ENCODE results near the gene MYO1D.
"Not testable (repeated sequence)": the region's sequence is repeated elsewhere in the genome, so short reads cannot be mapped to it uniquely, and the experiment has no call there.

The MYO1D gene

DNA sequence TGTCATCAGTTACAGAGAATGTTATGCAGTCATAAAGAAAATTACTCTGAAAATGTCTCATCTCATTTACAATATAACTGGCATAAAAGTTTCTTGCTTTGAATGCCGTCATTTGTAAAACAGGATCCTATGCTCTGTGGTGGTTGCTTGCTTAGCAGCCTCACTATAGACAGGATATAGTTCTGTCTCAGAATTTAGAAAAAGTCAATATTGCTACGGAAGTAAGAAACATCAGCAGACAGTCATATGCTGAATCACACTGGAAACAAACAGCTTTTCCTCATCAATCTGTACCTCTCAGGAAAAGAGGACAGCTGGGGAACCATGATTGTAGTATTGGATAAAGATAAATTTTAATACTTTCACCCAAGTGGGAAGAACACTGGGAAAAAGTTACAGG, 105.5 kb downstream of the MYO1D start:
- no peak for DNase-seq

DNA sequence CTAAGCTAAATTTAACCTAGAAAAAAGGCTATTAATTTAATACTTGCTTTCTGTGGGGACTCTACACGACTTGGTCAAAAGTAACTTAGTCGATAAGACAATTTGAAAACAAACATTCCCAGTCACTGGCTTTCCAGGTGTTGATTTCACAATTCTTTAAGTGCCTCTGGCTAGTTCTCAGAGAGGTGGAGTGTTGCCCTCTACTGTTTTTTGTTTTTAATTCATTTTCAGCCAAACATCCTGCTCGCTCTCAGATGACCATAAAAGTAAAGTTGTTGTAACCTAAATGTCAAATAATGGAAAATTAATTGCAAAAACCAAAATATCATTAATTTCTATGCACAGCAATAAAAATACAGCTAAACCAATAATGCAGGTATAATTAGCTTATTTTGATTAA, 107.1 kb downstream of the MYO1D start:
- DNase-seq, result no peak

DNA sequence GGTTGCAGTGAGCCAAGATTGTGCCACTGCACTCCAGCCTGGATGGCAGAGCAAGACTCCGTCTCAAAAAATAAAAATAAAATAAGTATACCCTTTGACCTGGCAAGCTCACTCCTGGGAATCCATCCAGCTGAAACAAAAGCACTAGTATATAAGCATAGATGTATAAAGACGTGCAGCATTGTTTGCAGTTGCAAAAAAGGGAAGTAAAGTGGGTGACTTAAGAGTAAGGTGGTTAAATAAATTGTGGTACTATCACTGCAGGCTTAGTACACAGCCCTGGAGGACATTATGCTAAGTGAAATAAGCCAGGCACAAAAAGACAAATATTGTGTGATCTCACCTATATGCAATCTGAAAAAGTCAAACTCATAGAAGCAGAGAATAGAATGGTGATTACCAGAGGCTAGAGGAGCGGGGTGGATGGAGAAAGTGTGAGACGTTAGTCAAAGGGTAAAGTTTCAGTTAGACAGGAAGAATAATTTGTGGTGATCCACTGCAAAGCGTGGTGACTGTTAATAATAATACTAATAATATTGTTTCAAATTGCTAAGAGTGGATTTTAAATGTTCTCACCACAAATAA, 113.0 kb downstream of the MYO1D start:
- no peak for DNase-seq

DNA sequence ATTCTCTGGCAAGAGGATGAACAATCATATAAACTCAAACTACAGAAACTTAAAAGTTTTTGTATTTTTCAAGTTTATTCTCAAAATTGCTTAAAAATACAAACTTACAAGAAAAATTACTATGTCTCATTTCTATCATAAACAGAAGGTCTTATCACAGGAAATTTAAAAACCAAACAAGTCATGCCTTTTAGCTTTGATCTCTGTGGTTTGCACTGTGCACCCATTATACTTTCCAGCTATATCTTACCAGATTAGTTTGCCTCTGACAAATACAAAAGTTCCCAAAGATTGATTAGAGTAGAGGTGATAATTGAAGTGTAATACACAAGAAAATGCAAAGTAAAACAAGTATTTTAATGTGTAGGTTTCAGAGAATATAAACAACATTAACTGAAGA, 117.4 kb downstream of the MYO1D start:
- no peak for DNase-seq

DNA sequence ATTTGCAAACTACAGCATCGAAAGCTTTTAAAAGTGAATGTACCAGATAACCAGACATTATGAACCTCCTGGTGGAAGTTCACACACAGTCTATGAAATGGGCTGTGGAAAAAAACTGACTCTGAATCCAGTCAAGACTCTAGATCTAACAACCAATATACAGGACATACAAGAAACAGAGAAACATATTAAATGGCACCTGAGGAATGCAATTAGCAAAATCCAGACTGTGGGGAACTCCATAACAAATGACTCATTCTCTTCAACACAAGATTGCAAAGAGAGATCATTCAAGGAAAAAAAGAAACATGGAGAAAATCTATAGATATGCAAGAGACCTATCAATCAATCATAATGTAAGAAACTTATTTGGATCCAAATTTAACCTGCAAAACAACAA, 119.0 kb downstream of the MYO1D start:
- DNase-seq, result no peak

DNA sequence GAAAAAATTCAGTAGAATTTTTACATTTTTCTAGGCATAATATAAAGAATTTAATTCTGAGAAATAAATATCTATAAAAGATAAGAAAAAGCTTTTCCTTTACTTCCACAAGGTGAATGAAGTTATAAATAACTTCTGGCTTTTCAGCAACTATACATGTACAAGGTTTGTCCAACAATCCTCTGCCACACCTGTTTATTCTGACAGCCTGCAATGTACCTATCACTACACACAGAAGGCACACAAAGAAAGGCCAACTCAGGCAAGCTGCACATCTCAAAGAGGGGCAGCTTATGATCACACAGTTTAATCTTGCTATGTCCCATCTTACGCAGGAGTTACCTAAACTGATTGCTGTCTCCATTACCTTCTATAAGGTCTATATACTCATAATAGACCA, 120.2 kb downstream of the MYO1D start:
- DNase-seq, result no peak

DNA sequence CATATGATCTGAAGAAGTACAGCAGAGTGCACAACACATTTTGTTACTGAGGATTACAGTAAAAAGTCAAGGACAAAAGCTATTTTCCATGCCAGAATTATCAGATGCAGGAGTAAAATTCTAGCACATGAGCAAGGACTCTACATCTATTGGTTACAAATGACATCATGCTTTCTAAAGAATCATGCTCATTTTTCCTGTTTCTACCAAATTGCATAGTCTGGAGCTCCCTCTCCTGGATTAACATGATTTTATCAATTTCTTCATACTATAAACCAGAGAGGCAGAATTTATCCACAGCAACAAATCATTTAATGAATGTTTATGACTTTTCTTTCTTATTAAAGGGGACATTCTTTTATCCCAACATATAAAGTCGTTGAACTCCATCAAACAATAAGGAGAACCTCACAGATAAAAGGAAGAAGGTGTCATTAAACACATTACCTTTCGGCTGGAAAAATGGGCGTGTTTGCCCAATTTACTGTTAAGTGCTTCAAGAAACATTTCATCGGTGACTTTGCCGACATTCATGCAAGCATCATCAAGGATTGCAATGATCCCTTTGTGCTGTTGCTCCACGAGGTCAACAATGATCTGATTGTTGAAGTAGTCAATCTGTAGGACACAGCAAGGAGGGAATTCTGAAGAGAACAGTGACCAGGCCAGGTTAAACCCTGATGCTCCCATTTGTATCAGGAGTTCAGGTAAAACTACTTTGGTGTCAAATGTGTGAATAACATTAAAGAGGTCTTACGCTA, 121.7 kb downstream of the MYO1D start:
- no peak for DNase-seq

DNA sequence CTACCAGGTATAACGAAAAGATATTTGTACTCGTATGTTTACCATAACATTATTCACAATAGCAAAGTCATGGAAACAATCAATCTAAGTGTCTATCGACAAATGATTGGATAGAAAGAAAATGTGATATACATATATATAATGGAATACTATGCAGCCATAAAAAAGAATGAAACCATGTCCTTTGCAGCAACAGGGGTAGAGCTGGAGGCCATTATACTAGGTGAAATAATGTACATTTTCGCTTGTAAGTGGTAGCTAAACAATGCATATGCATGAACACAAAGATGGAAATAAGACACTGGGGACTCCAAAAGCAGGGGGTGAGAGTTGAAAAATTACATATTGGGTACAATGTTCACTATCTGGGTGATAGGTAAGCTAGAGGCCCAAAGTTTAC, 124.0 kb downstream of the MYO1D start:
- DNase-seq, result no peak

DNA sequence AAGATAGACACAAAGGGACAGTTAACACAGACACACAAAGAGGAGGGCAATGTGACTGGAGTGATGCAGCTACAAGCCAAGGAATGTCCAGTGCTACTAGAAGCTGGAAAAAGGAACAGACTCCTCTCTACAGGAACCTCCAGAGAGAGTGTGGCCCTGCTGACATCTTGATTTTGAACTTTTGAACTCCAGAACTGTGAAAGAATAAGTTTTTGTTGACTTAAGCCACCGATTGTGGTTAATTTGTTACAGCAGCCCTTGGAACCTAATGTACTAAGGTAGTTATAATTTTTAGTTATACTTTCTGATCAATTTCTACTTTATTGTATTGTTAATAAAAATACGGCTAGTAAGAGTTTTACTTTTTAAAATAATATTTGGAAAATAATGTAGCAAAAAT, 129.1 kb downstream of the MYO1D start:
- no peak for DNase-seq

DNA sequence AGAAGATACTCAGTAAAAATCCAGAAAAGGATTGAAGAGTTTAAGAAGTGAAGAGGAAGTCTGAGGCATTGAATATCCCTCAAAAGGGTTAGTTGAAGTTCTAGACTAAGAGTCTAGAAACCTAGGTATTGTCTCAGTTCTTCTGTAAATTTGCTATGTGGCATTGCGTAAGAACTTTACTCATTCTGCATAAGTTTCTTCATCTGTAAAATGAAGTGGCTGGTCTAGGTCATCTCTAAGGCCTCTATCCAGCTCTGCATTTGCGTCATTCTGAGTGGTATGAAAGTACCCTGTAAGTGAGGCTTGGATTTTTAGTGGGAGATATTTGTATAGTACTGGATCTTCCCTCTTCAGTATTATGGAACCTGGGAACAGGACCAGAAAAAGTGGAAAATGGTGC, 130.2 kb downstream of the MYO1D start:
- DNase-seq, result no peak

DNA sequence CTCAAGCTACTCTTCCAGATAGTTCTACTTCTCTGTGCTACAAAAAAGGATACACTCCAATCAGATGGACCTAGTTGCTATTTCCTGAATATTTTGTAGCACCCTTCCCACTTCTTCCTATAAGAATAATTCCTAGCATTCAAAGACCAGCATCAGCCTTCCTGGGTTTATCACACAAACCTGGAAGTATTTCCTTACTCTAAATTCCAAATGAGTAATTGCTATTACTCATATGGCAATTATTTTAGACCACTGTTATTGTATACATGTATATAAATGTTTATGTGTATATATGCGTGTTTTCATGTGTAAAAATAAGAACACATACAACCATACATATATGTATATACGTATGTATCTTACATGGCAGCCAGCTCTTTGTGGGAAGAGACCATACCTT, 130.6 kb downstream of the MYO1D start:
- no peak for DNase-seq

DNA sequence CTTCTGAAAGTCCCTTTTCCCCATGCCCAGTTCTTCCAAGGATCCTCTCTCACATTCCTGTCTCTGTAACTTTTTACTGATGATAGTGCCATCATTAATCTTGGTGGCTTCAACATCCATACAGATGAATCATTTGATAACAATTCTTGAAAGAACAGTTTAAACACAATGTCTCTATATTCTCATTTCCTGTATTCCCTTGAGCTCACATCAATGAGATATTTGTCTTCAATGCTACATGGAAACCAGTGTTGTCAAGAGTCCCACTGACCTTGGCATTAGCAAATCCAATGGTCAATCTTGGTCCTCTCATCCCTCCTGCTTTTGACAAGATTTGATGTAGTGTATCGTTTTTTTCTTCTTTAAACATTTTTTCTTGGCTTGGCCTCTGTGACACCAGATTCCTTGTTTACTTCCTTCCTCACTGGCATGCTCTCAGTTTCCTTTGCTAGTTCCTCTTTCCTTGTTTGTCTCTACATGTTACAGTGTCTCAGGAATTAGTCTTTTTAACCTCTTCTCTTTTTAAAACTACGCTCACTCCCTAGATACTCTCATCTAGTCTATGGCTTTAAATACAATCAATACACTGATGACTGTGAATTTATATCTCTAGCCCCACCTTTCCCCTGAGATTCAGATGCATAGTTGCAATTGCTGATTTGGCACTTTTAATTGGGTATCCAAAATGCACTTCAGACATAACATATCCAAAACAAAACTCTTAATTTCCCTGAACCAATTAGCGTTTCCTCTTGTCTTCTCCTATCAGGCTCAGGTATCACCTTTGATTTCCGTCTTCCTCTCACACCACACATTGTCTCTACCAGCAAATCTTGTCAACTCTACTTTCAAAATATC, 134.0 kb downstream of the MYO1D start:
- DNase-seq, result no peak

DNA sequence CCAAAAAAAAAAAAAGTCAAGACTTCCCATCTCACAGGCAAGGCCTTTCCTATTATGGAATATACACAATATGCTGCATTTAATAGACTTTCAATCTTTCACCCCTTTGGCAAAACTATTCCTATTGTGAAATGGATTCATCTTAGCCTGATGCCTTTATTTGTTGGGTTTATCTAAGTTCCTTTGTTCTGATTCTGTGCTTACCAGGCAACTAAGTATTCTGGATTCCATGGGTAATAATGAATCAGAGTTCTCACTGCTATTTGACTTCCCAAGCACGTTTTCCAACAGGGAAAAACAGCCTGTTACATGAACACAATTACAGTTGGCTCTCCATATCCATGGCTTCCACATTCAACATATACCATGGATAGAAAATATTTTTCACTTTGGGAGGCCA, 135.5 kb downstream of the MYO1D start:
- no peak for DNase-seq

DNA sequence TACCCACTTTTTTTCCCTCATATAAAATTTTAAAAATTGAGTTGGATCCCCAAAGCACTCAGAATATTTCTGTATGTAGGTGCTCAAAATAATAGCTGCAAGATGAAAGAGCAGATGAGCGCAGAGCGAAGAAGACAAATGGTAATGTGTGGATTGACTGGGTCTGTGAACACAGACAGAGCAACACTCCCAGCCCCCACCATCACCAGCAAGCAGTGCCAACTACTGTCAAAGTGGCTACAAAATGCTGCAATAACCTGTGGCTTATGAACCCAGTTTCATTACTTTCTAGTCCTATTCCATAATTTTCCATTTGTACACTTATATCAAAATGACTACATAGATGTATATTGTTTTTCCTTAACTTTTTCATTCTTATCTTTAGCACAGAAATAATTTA, 137.2 kb downstream of the MYO1D start:
- no peak for DNase-seq

DNA sequence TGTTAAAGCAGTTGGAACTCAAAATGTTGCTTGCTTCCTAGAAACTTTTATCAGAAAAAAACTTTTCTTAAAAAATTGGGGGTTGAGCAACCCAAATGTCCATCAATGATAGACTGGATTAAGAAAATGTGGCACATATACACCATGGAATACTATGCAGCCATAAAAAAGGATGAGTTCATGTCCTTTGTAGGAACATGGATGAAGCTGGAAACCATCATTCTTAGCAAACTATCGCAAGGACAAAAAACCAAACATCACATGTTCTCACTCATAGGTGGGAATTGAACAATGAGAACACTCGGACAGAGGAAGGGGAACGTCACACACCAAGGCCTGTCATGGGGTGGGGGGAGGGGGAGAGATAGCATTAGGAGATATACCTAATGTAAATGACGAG, 137.8 kb downstream of the MYO1D start:
- DNase-seq, result not testable (repeated sequence)

DNA sequence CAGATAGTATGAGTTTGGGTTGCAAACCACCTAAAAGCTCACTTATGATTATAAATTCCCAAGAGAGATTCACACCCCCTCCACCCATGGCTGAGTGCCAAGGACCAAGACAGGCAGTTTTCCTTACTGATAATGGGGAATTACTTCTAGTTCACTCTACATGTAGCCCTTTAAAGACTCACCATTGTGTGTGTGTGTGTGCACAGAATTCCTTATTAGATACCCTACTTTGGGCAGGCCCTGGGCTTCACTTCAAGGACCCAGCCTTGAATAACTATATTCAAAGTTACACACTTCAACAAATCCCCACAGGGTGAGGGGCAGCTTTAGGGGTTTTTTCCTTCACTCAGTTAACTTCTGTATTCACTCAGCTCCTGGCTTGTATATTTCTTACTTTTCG, 143.5 kb downstream of the MYO1D start:
- DNase-seq, result no peak

DNA sequence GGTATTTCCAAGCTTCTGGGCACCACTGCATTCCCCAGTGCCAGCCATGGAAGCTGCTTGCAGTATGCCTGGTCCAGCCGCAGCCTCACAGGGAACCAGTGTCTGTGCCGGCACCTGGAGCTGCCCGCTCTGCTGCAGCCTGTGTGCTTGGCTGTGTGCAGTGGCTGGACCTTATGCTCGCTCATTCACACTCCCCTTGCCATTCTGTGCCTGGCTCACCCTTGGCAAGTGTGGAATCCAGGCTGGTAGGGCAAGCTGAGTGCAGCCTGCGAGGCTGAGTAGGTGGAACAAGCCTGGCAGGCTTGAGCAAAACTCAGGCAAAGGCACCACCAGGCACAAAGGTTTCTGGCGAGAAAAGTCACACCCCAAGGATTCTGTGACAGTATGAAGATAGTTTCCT, 144.0 kb downstream of the MYO1D start:
- DNase-seq, result no peak

DNA sequence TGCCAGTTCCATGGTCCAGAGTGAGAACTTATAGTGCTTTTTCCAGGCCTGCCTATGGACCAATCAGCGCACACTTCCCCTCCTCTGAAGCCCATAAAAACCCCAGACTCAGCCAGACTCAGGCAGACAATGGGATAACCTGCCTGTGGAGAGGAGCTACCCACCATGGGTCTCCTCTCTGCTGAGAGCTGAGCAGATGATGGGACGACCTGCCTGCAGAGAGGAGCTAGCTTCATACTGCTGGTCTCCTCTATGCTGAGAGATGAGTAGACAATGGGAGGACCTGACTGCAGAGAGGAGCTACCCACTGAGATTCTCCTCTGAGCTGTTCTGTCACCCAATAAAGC, 144.7 kb downstream of the MYO1D start:
- no peak for DNase-seq

DNA sequence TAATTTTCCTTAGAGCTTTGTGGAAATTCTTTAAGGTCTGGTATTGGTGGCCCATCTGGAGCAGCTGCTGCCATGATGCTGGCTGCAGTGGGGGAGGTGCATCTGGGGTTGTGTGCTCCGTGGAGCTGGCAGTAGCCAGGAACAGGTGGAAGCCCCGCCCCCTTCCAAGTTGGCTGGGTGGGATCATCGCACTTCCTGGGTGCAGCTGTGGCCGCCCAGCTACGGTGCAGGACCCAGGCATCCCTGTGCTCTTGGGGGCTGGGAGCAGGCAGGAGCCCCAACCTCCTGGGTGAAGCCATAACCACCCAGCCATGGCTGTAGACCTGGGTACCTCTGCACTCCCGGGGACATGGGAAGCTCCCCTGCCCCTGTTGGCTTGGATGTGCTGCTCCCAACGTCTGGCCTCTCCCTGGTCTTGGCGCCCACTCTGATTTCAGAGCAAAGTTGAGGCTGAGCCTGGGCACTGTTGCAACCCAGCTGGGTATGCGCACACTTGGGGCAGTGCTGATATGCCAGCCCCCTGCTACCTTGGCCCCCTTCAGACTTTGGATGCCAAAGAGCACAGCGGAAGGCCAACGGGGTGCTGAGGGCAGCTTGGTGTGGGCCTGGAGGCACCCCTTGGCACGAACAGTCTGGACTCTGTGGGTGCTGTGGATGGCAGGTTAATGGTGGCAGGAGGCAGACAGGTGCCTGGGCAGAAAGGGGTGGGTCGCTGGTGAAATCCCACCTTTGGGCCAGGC, 145.2 kb downstream of the MYO1D start:
- no peak for DNase-seq

DNA sequence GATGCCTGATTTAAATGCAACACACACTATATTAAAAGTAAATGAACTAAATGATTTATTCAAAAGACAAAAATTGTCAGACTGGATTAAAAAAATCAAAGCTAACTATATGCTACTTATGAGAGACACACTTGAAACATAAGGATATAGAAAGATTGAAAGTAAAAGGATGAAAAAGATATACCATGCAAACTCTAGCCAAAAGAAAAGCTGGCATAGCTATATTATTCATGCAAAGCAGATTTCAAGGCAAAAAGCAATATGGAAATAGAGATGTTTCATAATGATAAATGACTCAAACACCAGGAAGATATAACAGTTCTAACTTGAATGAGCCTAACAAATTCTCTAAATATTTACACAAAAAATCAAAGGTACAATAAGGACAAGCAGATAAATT, 149.2 kb downstream of the MYO1D start:
- DNase-seq, result no peak

DNA sequence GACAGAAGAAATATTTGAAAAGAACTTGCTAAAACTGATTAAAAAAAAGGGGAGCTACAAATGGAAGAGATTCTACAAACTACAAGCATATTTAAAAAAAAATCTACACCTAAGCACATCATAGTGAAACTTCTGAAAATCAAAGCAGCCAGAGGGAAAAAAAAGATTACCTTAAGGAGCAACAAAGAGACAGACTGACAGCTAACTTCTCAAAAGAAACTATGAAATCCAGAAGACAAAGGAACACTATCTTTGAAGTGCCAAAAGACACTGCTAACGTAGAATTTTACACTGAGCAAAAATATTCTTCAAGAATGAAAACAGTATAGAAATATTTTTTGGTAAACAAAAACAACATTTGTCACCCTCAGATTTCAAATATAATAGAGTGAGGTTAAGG, 151.2 kb downstream of the MYO1D start:
- no peak for DNase-seq

DNA sequence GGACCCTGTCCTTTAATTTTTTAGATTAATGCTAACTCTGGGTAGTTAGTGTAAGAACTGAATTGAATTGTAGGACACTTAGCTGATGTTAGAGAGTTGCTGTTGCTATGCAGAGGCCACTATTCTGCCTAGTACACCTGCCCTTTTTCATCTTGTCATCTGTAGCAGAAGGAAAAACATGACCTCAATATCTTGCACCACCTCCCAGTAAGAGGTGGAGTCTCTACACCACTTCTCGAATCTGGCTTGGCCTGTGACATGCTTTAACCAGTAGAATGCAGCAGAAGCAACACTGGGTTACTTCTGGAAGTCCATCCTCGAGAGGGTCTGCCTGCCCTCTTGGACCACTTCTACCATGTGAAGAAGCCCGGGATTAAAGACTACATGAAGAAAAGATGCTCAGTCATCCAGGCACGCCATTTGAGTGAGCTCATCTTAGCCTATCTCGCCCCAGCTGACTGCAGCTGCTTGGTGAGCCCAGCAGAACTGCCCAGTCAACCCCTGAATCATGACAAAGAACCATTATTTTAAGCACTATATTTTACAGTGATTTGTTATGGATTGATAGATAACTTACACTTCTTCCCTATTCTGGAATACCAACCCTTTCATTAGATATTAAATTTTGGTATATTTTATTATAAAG, 153.5 kb downstream of the MYO1D start:
- no peak for DNase-seq

DNA sequence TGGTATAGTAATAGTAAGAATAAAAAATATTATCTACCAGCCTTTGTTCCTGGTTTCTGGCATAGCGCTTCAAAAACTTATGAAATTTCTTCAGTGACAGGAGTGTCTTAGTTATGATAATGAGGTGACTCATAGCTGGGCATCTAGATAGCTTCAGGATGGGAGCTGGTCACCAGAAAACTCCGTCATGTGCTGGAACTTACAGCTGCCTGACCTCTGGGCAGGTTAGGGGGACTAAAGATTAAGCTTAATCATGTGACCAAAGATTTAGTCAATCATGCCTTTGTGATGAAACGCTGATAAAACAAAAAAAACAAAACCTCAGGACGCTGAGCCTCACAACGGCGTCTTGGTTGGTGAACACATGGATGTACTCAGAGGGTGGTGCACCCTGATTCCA, 154.2 kb downstream of the MYO1D start:
- no peak for DNase-seq

Data from activated gamma-delta T cell (primary cell).